Mesenchymal stem cell (in vitro differentiated cells and primary cell): Measurements from ENCODE around the gene AGAP2.

Experiments used
- DNase-seq: peaks from one replicate; pipeline ENCODE4 v3.0.0-alpha.2; 2013
- H2AFZ ChIP-seq: one replicate; pipeline ENCODE4 v1.6.1; 2013; ENCODE audit warnings: low read depth, mild to moderate bottlenecking, control low read depth, inconsistent platforms, low read length, moderate library complexity
- H2AK5ac ChIP-seq: 2 replicates; pipeline ENCODE4 v1.6.1; 2013; ENCODE audit warnings: low read length, moderate library complexity, mild to moderate bottlenecking, inconsistent platforms; ENCODE audit not compliant: severe bottlenecking
- H2BK120ac ChIP-seq: one replicate; pipeline ENCODE4 v1.6.1; 2013; ENCODE audit warnings: low read depth, mild to moderate bottlenecking, inconsistent platforms, low read length, moderate library complexity
- H2BK12ac ChIP-seq, 2 experiments: one replicate each; pipeline ENCODE4 v1.6.1; 2013; ENCODE audit warnings: inconsistent platforms in 2 of 2, low read length in 2 of 2, mild to moderate bottlenecking in 2 of 2, moderate library complexity in 2 of 2, control low read depth in 1 of 2
- H2BK15ac ChIP-seq: one replicate; pipeline ENCODE4 v1.6.1; 2013; ENCODE audit warnings: mild to moderate bottlenecking, low read depth, inconsistent platforms; ENCODE audit not compliant: poor library complexity, severe bottlenecking
- H2BK5ac ChIP-seq: 2 replicates; pipeline ENCODE4 v1.6.1; 2013; ENCODE audit warnings: low read depth, mild to moderate bottlenecking, low read length, control low read depth, inconsistent platforms; ENCODE audit not compliant: poor library complexity, severe bottlenecking
- H3K14ac ChIP-seq, 2 experiments: one replicate each; pipeline ENCODE4 v1.6.1; 2013; ENCODE audit warnings: inconsistent platforms in 2 of 2, low read length in 2 of 2, control low read depth in 1 of 2, mild to moderate bottlenecking in 1 of 2, moderate library complexity in 1 of 2
- H3K18ac ChIP-seq, 2 experiments: one replicate each; pipeline ENCODE4 v1.6.1; 2013; ENCODE audit warnings: inconsistent platforms in 2 of 2, low read length in 2 of 2, control low read depth in 1 of 2, low read depth in 1 of 2, mild to moderate bottlenecking in 1 of 2
- H3K23ac ChIP-seq, 2 experiments: one replicate each; pipeline ENCODE4 v1.6.1; 2013; ENCODE audit warnings: inconsistent platforms in 2 of 2, low read length in 2 of 2, mild to moderate bottlenecking in 2 of 2, moderate library complexity in 2 of 2, control low read depth in 1 of 2
- H3K27ac ChIP-seq: 2 replicates; pipeline ENCODE4 v1.5.1; 2013; ENCODE audit warnings: mild to moderate bottlenecking, moderate library complexity, low read length, control low read depth, inconsistent platforms; ENCODE audit not compliant: poor library complexity, severe bottlenecking
- H3K27me3 ChIP-seq, 2 experiments: 2 replicates each; pipeline versions ENCODE4 v1.6.1 to v1.7.0; 2013; ENCODE audit warnings: low read length in 2 of 2, mild to moderate bottlenecking in 2 of 2, moderate library complexity in 2 of 2, control low read depth in 1 of 2, inconsistent platforms in 1 of 2; ENCODE audit not compliant: control insufficient read depth in 1 of 2, insufficient read depth in 1 of 2
- H3K36me3 ChIP-seq, 2 experiments: 2 replicates each; pipeline versions ENCODE4 v1.6.1 to v1.7.0; 2013; ENCODE audit warnings: low read length in 2 of 2, control low read depth in 1 of 2, inconsistent platforms in 1 of 2, low read depth in 1 of 2, mild to moderate bottlenecking in 1 of 2; ENCODE audit not compliant: insufficient read depth in 2 of 2, control insufficient read depth in 1 of 2
- H3K4ac ChIP-seq, 2 experiments: one replicate each; pipeline ENCODE4 v1.6.1; 2013; ENCODE audit warnings: inconsistent platforms in 2 of 2, low read length in 2 of 2, mild to moderate bottlenecking in 2 of 2, moderate library complexity in 2 of 2, control low read depth in 1 of 2, low read depth in 1 of 2
- H3K4me1 ChIP-seq: 2 replicates; pipeline ENCODE4 v1.6.1; 2013; ENCODE audit warnings: low read depth, low read length, control low read depth; ENCODE audit not compliant: control insufficient read depth, insufficient read depth
- H3K4me2 ChIP-seq: 2 replicates; pipeline ENCODE4 v1.6.1; 2013; ENCODE audit warnings: low read length, mild to moderate bottlenecking, inconsistent platforms; ENCODE audit not compliant: poor library complexity, severe bottlenecking
- H3K4me3 ChIP-seq, 2 experiments: 2 replicates each; pipeline versions ENCODE4 v1.5.1 to v1.7.0; 2013; ENCODE audit warnings: low read length in 2 of 2, mild to moderate bottlenecking in 2 of 2, control low read depth in 1 of 2, low read depth in 1 of 2; ENCODE audit not compliant: insufficient read depth in 1 of 2
- H3K79me1 ChIP-seq: replicated peaks from 2 replicates; pipeline ENCODE4 v1.6.1; 2013; ENCODE audit warnings: mild to moderate bottlenecking, control low read depth, low read length, inconsistent platforms; ENCODE audit not compliant: poor library complexity, severe bottlenecking
- H3K9ac ChIP-seq: 2 replicates; pipeline ENCODE4 v1.7.0; 2013; ENCODE audit warnings: mild to moderate bottlenecking, low read length, moderate library complexity
- H3K9me3 ChIP-seq: 2 replicates; pipeline ENCODE4 v1.7.0; 2013; ENCODE audit warnings: mild to moderate bottlenecking, low read length; ENCODE audit not compliant: control insufficient read depth
- H4K8ac ChIP-seq: one replicate; pipeline ENCODE4 v1.6.1; 2013; ENCODE audit warnings: inconsistent platforms, mild to moderate bottlenecking, low read length, moderate library complexity
- H4K91ac ChIP-seq: one replicate; pipeline ENCODE4 v1.6.1; 2013; ENCODE audit warnings: mild to moderate bottlenecking, low read length, inconsistent platforms
- WGBS: methylation state at CpG from one replicate; pipeline ENCODE4 v1.1.7; 2013; ENCODE audit warnings: mixed read lengths; 5-methylcytosine and 5-hydroxymethylcytosine counted together

AGAP2 gene

DNA sequence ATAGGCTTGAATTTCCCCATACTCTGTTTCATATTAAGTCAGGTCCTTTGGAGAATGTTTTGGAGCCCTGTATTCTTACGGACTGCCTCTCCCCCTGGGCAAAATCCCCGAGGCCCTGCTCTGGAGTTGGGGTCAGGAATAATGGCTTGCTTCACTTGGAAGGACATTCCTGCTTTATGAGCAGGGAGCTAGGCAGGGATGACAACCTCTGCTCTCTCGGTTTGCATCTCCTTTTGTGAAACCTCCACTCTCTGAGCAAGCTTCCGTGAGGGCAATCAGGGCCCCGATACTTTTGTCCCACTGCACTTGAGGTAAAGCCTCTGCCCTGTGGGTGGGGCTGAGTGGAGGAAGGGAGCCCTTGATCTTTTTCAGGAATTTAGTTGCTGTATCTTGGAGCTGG is 25.3 kb downstream of the AGAP2 start:
- Histone ChIP-seq H3K4me1 (no peaks in the 10 kb centered on the region), H3K14ac (no peak overlapping the region), H3K4me3 (no peak overlapping the region), H2BK120ac (no peak overlapping the region), H3K9ac (no peak overlapping the region), H3K4me2 (no peak overlapping the region), H2AFZ (no peak overlapping the region), H3K9me3 (peaks cover 9% of the 10 kb centered on the region), H3K27me3 (no peaks in the 10 kb centered on the region), H2BK15ac (no peak overlapping the region), H3K79me1 (peaks cover 7% of the 10 kb centered on the region), H3K27ac (no peak overlapping the region), H4K8ac (no peak overlapping the region), H3K36me3 (peaks cover 32 to 47% of the 10 kb centered on the region in 2 experiments), H2BK12ac (no peak overlapping the region), H2BK5ac (no peak overlapping the region), H3K18ac (no peak overlapping the region), H3K4ac (no peak overlapping the region), H3K23ac (no peak overlapping the region), H4K91ac (no peak overlapping the region), H2AK5ac (no peak overlapping the region)
- DNase-seq = no peak
- WGBS = 87% methylated on average over 4 of the region's 5 CpGs

DNA sequence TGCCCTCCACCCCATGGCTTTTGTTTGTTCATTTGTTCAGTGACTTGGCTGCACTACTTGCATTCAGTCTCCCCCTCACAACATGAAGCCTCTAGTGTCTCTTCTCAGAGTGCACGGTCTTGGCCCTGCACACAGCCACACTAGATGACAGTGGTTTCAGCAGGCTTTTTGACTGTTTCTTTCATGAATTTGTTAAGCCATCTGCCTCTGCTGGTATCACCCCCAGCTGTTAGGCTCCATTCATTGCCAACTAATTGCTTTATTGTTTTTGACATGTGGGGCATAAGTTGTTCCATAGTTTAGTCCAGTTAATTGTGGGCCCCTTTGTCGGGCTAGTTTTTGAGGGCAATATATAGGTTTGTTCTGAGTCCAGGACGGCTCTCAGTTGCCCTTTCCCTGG is 25.8 kb downstream of the AGAP2 start:
- H3K79me1 ChIP-seq = peaks cover 7% of the 10 kb centered on the region
- H4K91ac ChIP-seq = no peak overlapping the region
- no peak for DNase-seq
- no peak overlapping the region for H2AFZ ChIP-seq
- H3K4me2 ChIP-seq = no peak overlapping the region
- H4K8ac ChIP-seq = no peak overlapping the region
- no peaks in the 10 kb centered on the region for H3K27me3 ChIP-seq
- no peak overlapping the region for H3K9ac ChIP-seq
- no peak overlapping the region for H3K27ac ChIP-seq
- no peak overlapping the region for H2BK120ac ChIP-seq
- H3K14ac ChIP-seq = no peak overlapping the region
- H2BK12ac ChIP-seq = no peak overlapping the region
- H3K36me3 ChIP-seq = peaks cover 28 to 42% of the 10 kb centered on the region in 2 experiments
- H3K23ac ChIP-seq = no peak overlapping the region
- H2BK5ac ChIP-seq = no peak overlapping the region
- no peak overlapping the region for H3K18ac ChIP-seq
- no peak overlapping the region for H2BK15ac ChIP-seq
- H2AK5ac ChIP-seq = no peak overlapping the region
- WGBS = 98% methylated on average over 3 of the region's 3 CpGs
- H3K4ac ChIP-seq = no peak overlapping the region
- H3K4me3 ChIP-seq = no peak overlapping the region
- H3K9me3 ChIP-seq = peaks cover 9% of the 10 kb centered on the region
- no peaks in the 10 kb centered on the region for H3K4me1 ChIP-seq

DNA sequence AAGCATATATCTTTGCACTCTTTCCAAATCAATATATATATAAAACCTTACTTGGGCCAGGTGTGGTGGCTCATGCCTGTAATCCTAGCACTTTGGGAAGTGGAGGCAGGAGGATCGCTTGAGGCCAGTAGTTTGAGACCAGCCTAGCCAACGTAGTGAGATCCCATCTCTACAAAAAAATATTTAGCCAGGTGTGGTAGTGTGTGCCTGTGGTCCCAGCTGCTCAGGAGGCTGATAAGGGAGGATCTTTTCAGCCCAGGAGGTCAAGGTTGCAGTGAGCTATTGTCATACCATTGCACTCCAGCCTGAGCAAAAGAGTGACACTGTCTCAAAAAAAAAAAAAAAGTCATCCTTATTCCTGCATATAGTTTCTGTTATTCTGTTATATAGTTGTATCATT is 30.2 kb downstream of the AGAP2 start:
- no peak overlapping the region for H2BK120ac ChIP-seq
- H3K4me1 ChIP-seq = no peaks in the 10 kb centered on the region
- H3K79me1 ChIP-seq = peaks cover 15% of the 10 kb centered on the region
- no peak overlapping the region for H3K4ac ChIP-seq
- H2AK5ac ChIP-seq = no peak overlapping the region
- H3K27me3 ChIP-seq = no peaks in the 10 kb centered on the region
- H4K91ac ChIP-seq = no peak overlapping the region
- H2BK15ac ChIP-seq = no peak overlapping the region
- no peak overlapping the region for H4K8ac ChIP-seq
- no peak overlapping the region for H2BK5ac ChIP-seq
- no peak overlapping the region for H3K14ac ChIP-seq
- no peak overlapping the region for H3K18ac ChIP-seq
- no peak overlapping the region for H3K23ac ChIP-seq
- DNase-seq = no peak
- no peak overlapping the region for H3K27ac ChIP-seq
- H3K36me3 ChIP-seq = peaks cover 11 to 49% of the 10 kb centered on the region in 2 experiments
- H2AFZ ChIP-seq = no peak overlapping the region
- H3K9ac ChIP-seq = no peak overlapping the region
- H3K9me3 ChIP-seq = peaks cover 18% of the 10 kb centered on the region
- no peak overlapping the region for H2BK12ac ChIP-seq
- no peak overlapping the region for H3K4me3 ChIP-seq
- H3K4me2 ChIP-seq = no peak overlapping the region
- WGBS = 100% methylated on average over 1 of the region's 2 CpGs

DNA sequence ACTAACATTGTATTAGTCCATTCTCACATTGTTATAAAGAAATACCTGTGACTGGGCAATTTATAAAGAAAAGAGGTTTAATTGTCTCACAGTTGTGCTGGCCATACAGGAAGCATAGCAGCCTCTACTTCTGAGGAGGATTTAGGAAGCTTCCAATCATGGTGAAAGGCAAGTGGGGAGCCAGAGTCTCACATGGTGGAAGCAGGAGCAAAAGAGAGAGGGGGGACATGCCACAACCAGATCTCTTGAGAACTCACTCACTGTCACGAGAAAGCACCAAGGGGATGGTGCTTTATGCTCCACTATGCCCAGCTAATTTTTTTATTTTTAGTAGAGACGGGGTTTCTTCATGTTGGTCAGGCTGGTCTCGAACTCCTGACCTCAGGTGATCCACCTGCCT is 31.3 kb downstream of the AGAP2 start:
- Histone ChIP-seq H3K27me3 (no peaks in the 10 kb centered on the region), H3K4me2 (no peak overlapping the region), H3K4ac (no peak overlapping the region), H2BK120ac (no peak overlapping the region), H2BK5ac (no peak overlapping the region), H3K9me3 (peaks cover 23% of the 10 kb centered on the region), H4K91ac (no peak overlapping the region), H3K4me3 (no peak overlapping the region), H3K27ac (no peak overlapping the region), H2BK12ac (no peak overlapping the region), H2AFZ (no peak overlapping the region), H3K9ac (no peak overlapping the region), H3K18ac (no peak overlapping the region), H3K36me3 (peaks cover 13 to 56% of the 10 kb centered on the region in 2 experiments), H4K8ac (no peak overlapping the region), H3K79me1 (peaks cover 10% of the 10 kb centered on the region), H3K23ac (no peak overlapping the region), H3K14ac (no peak overlapping the region), H2BK15ac (no peak overlapping the region), H2AK5ac (no peak overlapping the region), H3K4me1 (no peaks in the 10 kb centered on the region)
- no peak for DNase-seq
- 92% methylated on average over 3 of the region's 3 CpGs for WGBS
